Astrocyte (in vitro differentiated cells and primary cell): ENCODE data around the gene ZNF414. TPM values are rescaled to one million over a fixed set of nuclear protein-coding genes. Genes with fewer than 3 reads are reported as not detected.

Experiments
- DNase-seq: peaks from one replicate; pipeline ENCODE4 v3.0.0-alpha.2; 2010; ENCODE audit warnings: low read depth
- FAIRE-seq: peaks from 2 replicates; lab custom pipeline; 2011; peaks lifted over from hg19 to GRCh38; lab: Jason Lieb, UNC
- H2AFZ ChIP-seq: 2 replicates; pipeline ENCODE4 v1.6.0; 2012; ENCODE audit warnings: low read depth, low read length, inconsistent platforms
- H3K27ac ChIP-seq: 2 replicates; pipeline ENCODE4 v1.5.1; 2011; ENCODE audit warnings: low read depth, low read length, inconsistent platforms
- H3K27me3 ChIP-seq: 2 replicates; pipeline ENCODE4 v1.6.0; 2011; ENCODE audit warnings: low read length, inconsistent platforms; ENCODE audit not compliant: insufficient read depth
- H3K36me3 ChIP-seq: 2 replicates; pipeline ENCODE4 v1.5.1; 2011; ENCODE audit warnings: low read length, inconsistent platforms; ENCODE audit not compliant: insufficient read depth
- H3K4me1 ChIP-seq: 2 replicates; pipeline ENCODE4 v1.5.1; 2011; ENCODE audit warnings: low read length, inconsistent platforms; ENCODE audit not compliant: insufficient read depth
- H3K4me2 ChIP-seq: 2 replicates; pipeline ENCODE4 v1.6.0; 2012; ENCODE audit warnings: low read length, inconsistent platforms
- H3K4me3 ChIP-seq: 2 replicates; pipeline ENCODE4 v1.5.1; 2011; ENCODE audit warnings: low read depth, mild to moderate bottlenecking, low read length, inconsistent platforms; ENCODE audit not compliant: insufficient read depth
- H3K79me2 ChIP-seq: 2 replicates; pipeline ENCODE4 v1.6.0; 2012; ENCODE audit warnings: mild to moderate bottlenecking, low read length, inconsistent platforms; ENCODE audit not compliant: insufficient read depth
- H3K9ac ChIP-seq: 2 replicates; pipeline ENCODE4 v1.6.0; 2012; ENCODE audit warnings: mild to moderate bottlenecking, low read length, inconsistent platforms
- H3K9me3 ChIP-seq: 2 replicates; pipeline ENCODE4 v1.5.1; 2012; ENCODE audit warnings: low read depth, mild to moderate bottlenecking, low read length, inconsistent platforms; ENCODE audit not compliant: insufficient read depth
- H4K20me1 ChIP-seq: 2 replicates; pipeline ENCODE4 v1.6.0; 2012; ENCODE audit warnings: low read length, inconsistent platforms; ENCODE audit not compliant: insufficient read depth
- H3K27ac Mint-ChIP-seq: one replicate; pipeline ENCODE4 v1.8.0; 2021; ENCODE audit warnings: mild to moderate bottlenecking, mixed read lengths; ENCODE audit not compliant: unreplicated experiment
- H3K27me3 Mint-ChIP-seq: one replicate; pipeline ENCODE4 v1.8.0; 2021; ENCODE audit warnings: low read depth, mixed read lengths; ENCODE audit not compliant: unreplicated experiment
- H3K36me3 Mint-ChIP-seq: one replicate; pipeline ENCODE4 v1.8.0; 2021; ENCODE audit warnings: low read depth, mixed read lengths; ENCODE audit not compliant: unreplicated experiment
- H3K4me1 Mint-ChIP-seq: one replicate; pipeline ENCODE4 v1.8.0; 2021; ENCODE audit warnings: low read depth, mixed read lengths; ENCODE audit not compliant: unreplicated experiment
- H3K4me3 Mint-ChIP-seq: one replicate; pipeline ENCODE4 v1.8.0; 2021; ENCODE audit warnings: mild to moderate bottlenecking, moderate library complexity, mixed read lengths; ENCODE audit not compliant: unreplicated experiment
- H3K9me3 Mint-ChIP-seq: one replicate; pipeline ENCODE4 v1.8.0; 2021; ENCODE audit warnings: mild to moderate bottlenecking, mixed read lengths; ENCODE audit not compliant: unreplicated experiment
- EZH2 ChIP-seq: IDR thresholded peaks from 2 replicates; pipeline ENCODE4 v1.6.1; 2012; ENCODE audit warnings: mild to moderate bottlenecking, low read length, inconsistent platforms; ENCODE audit not compliant: insufficient read depth
- total RNA-seq: library from RNA; stranded (reverse); gene quantifications from 2 replicates; pipeline ENCODE4 v1.2.1, GENCODE V29; 2021
- TF ChIP-seq, protein P1 (sequence below): IDR thresholded peaks from 2 replicates; pipeline ENCODE4 v1.5.1; 2011; ENCODE audit warnings: low read depth, mild to moderate bottlenecking, inconsistent platforms, low read length, moderate library complexity; ENCODE audit not compliant: insufficient read depth

The ZNF414 gene
- total RNA-seq, 1 donor from 2014 or later, result 17.2 TPM

DNA sequence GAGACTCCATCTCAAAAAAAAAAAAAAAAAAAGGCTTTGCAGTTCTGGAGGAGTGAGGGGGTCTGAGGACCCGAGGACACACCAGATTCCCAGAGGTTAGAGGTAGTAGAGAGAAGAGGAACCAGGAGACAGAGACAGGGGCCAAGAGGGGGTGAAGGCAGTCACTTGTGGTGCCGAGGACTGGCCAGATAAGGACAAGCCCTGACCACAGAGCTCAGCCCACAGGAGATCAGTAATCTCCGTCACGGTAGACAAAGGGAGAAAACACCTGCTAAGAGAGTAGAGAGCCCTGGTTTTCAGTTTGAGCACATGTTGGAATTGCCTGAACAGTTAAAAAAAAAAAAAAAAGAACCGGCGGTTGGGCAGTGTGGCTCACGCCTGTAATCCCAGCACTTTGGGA is 9.8 kb downstream of the ZNF414 start:
- DNase-seq, result no peak
- H3K4me1 Mint-ChIP-seq, result peaks cover 6% of the 10 kb centered on the region
- no peak overlapping the region for H3K4me2 ChIP-seq
- H3K9me3 Mint-ChIP-seq, result peaks cover 2% of the 10 kb centered on the region
- no peaks in the 10 kb centered on the region for H3K79me2 ChIP-seq
- H3K4me3 ChIP-seq, result no peak overlapping the region
- H3K9ac ChIP-seq, result no peak overlapping the region
- H4K20me1 ChIP-seq, result no peaks in the 10 kb centered on the region
- FAIRE-seq, result no peak
- peaks cover 10% of the 10 kb centered on the region for H3K27me3 Mint-ChIP-seq
- TF ChIP-seq, protein P1, sequence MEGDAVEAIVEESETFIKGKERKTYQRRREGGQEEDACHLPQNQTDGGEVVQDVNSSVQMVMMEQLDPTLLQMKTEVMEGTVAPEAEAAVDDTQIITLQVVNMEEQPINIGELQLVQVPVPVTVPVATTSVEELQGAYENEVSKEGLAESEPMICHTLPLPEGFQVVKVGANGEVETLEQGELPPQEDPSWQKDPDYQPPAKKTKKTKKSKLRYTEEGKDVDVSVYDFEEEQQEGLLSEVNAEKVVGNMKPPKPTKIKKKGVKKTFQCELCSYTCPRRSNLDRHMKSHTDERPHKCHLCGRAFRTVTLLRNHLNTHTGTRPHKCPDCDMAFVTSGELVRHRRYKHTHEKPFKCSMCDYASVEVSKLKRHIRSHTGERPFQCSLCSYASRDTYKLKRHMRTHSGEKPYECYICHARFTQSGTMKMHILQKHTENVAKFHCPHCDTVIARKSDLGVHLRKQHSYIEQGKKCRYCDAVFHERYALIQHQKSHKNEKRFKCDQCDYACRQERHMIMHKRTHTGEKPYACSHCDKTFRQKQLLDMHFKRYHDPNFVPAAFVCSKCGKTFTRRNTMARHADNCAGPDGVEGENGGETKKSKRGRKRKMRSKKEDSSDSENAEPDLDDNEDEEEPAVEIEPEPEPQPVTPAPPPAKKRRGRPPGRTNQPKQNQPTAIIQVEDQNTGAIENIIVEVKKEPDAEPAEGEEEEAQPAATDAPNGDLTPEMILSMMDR, result no peak
- TF ChIP-seq EZH2, result no peak
- no peak overlapping the region for H2AFZ ChIP-seq
- H3K27ac Mint-ChIP-seq, result peak overlapping the region; percentile 41
- no peaks in the 10 kb centered on the region for H3K27me3 ChIP-seq
- no peak overlapping the region for H3K27ac ChIP-seq
- no peak overlapping the region for H3K4me3 Mint-ChIP-seq
- peaks cover 3% of the 10 kb centered on the region for H3K4me1 ChIP-seq
- no peaks in the 10 kb centered on the region for H3K36me3 ChIP-seq
- no peaks in the 10 kb centered on the region for H3K9me3 ChIP-seq
- H3K36me3 Mint-ChIP-seq, result no peaks in the 10 kb centered on the region

DNA sequence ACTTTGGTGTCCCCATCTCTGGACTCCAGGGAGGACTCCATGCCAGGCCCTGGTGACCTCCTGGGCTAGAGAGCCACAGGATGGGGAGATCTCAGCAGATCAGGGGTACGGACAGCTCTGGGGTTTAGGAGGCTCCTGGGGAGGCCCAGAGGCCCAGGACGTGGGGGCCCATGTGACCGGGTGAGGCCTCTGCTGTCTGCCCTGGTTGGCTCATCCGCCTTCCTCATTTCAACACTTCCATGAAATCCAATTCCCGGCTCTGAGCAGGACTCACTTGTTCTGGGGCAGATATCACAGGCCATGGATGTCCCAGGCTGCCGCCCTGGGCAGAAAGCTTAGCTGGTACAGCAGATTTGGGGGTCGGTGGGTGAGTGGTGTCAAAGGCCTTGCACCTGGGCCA is 10.5 kb downstream of the ZNF414 start:
- Histone ChIP-seq H3K4me1 (peaks cover 3% of the 10 kb centered on the region), H4K20me1 (no peaks in the 10 kb centered on the region), H3K4me2 (no peak overlapping the region), H3K4me3 (no peak overlapping the region), H3K27ac (no peak overlapping the region), H3K79me2 (no peaks in the 10 kb centered on the region), H3K9ac (no peak overlapping the region), H3K9me3 (no peaks in the 10 kb centered on the region), H2AFZ (no peak overlapping the region), H3K27me3 (no peaks in the 10 kb centered on the region), H3K36me3 (no peaks in the 10 kb centered on the region)
- peaks cover 6% of the 10 kb centered on the region for H3K4me1 Mint-ChIP-seq
- no peak overlapping the region for H3K27ac Mint-ChIP-seq
- H3K9me3 Mint-ChIP-seq, result peaks cover 2% of the 10 kb centered on the region
- no peak overlapping the region for H3K4me3 Mint-ChIP-seq
- no peaks in the 10 kb centered on the region for H3K36me3 Mint-ChIP-seq
- DNase-seq, result no peak
- no peak for FAIRE-seq
- peaks cover 10% of the 10 kb centered on the region for H3K27me3 Mint-ChIP-seq
- TF ChIP-seq, protein P1, result no peak
- no peak for TF ChIP-seq EZH2

DNA sequence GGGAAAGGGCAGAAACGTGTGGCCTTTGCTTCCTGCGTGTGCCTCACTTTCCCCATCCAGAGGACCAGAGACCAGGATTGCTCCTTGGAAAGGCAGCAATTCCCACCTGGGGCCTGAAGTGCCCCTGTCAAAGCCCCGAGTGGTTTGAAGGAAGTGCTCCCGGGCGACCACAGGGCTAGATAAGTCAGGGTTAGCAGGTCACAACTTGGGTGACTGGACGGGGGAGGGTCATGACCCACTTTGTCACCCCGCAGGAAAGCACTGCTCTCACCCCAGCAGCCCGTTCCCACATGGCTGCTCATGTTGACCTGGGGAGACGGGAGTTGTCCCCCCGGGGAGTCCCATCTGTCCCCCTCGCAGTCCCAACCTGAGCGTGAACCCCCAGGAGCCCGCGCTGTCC is 12.0 kb downstream of the ZNF414 start:
- TF ChIP-seq, protein P1, result no peak
- no peak for TF ChIP-seq EZH2
- no peak for FAIRE-seq

More for the DNA sequence above, 12.0 kb downstream of the ZNF414 start:
- no peaks in the 10 kb centered on the region for H3K36me3 ChIP-seq
- Mint-ChIP-seq H3K9me3 (peaks cover 2% of the 10 kb centered on the region), H3K27ac (no peak overlapping the region), H3K4me3 (no peak overlapping the region), H3K27me3 (peaks cover 10% of the 10 kb centered on the region), H3K4me1 (peaks cover 6% of the 10 kb centered on the region), H3K36me3 (no peaks in the 10 kb centered on the region)
- H3K27me3 ChIP-seq, result no peaks in the 10 kb centered on the region
- H3K4me2 ChIP-seq, result no peak overlapping the region
- no peaks in the 10 kb centered on the region for H4K20me1 ChIP-seq
- H3K27ac ChIP-seq, result no peak overlapping the region
- H3K9me3 ChIP-seq, result no peaks in the 10 kb centered on the region
- no peak overlapping the region for H3K4me3 ChIP-seq
- H2AFZ ChIP-seq, result no peak overlapping the region
- H3K9ac ChIP-seq, result no peak overlapping the region
- peaks cover 3% of the 10 kb centered on the region for H3K4me1 ChIP-seq
- no peaks in the 10 kb centered on the region for H3K79me2 ChIP-seq
- no peak for DNase-seq
